Activated naive CD4-positive, alpha-beta T cell treated with Interleukin-2 at 50 U/mL for 16 hours (primary cell): ENCODE measurements around the gene C20orf96.

Source experiments
- DNase-seq: peaks from one replicate; pipeline ENCODE4 v3.0.0-alpha.2; 2020

C20orf96 gene

DNA sequence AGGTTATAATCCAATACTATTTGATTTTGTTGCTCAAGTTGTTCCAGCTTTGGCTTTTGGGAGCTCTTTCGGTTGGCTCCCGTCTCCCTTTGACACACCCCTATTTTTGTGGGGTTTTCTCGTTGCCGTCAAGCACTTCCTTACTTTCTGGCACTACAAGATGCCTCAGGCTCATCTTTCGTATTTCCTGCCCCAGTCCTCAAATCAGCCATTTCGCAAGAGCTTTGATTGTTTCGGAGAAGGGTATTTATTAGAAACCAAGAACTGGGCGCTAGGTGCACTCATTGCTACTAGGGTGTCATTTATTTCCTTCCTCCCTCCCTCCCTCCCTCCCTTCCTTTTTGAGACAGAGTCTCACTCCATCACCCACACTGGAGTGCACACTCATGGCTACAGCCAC, 21.5 kb upstream of the C20orf96 start:
- DNase-seq = no peak

GRCh38 chr20:311609-312008, 21.1 kb upstream of the C20orf96 start:
- no peak for DNase-seq

DNA sequence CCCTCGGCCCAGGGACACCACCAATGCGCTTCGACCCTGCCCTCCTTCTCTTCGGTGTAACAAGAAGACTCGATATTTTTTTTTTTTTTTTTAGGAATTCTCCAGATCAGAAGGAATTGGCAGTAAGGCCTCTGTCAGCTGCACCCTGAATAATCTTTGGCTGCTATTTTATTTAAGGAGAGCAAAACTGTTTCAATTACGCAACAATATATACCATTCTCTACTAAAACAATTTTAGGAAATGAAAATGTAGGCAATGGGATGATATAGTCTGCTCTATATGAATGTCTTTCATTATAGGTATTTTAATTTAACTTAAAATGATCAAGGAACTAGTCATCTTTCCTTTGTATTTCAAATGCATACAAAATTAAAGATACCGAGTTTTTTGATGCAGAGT, 20.1 kb upstream of the C20orf96 start:
- DNase-seq = no peak

GRCh38 chr20:309841-310644, 19.5 kb upstream of the C20orf96 start:
- peak; percentile 79 for DNase-seq

- no peak for DNase-seq
Observed at GRCh38 chr20:309306-309840, 18.8 kb upstream of the C20orf96 start.

DNA sequence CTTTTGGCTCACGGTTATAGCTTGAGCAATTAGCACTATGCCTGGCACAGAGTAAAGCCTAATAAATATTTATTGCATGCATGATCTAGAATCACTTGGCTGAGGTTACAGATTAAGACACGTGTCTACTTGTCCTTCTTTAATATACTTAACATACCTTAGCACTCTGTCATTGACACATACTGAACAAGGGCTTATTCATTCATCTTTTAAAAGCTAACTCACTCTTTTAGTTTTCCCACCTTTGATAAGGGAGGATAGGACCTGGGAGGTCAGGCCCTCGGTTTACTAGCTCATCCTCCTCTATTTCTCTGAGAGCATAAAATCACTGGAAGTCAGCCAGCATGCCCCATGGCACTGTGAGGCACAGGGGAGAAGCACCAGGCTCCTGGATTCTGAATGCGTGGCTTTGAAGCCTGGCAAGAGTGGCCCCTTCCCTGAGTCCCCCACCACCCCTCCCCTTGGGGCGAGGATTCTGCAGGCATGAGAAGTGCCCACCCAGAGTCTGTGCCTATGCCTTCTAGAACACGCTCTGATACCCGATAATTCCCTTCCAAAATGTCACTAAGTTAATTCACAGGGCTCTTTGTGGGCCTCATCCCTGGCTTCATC, 18.0 kb upstream of the C20orf96 start:
- DNase-seq = no peak

DNA sequence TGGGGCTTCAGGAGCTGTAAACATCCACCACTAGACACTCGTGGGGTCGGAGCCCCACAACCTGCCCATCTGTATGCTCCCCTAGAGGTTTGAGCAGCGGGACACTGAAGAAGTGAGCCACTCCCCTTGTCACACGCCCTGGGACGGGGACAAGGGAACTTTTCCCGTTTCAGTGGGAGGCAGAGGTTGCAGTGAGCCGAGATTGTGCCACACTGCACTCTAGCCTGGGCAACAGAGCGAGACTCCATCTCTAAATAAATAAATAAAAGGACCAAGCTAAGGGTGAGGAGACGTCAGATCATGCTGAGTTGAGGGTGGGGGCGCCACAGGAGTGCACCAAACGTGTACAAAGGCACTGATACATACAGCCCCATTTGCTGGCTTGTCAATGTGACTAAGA, 15.2 kb upstream of the C20orf96 start:
- DNase-seq = no peak

DNA sequence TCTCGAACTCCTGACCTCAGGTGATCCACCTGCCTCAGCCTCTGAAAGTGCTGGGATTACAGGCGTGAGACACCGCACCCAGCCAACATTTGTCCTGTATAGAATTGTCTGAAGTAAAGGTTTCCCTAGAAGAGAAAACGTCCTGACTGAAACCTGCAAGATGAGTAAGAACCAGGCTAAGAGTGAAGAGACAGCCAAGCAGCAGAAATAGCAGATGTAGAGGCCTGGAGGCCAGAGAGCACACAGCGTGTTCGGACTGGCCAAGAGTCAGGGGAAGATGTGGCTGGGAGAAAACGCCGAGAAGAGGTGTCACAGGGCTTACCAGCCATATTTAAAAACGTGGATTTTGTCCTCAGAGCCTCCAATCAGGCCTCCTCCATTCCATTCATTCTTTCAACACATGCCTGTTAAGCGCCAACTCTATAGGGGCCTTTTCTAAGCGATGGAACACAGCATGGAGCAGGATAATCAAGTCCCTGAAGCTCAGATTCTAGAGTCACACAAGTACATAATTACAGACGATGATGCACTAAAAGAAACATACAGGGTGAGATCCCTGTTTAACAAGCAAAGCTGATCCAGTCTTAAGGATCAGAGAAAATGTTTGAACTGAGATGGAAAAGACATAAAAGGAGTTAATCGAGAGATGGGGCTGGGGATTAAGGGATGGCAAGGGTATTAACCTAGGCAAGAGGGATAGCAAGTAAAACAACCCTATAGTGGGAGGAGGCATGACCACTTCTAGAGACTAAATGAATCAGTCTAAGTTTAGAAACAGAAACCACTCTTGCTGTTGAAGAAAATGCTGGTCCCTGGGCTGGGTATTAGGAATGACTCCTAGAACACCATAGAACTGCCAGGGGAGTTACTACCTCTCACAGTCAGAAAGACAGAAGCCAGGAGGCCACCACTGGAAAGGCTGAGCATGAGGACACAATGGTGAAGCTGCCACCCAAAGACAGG, 11.6 kb upstream of the C20orf96 start:
- DNase-seq = no peak

DNA sequence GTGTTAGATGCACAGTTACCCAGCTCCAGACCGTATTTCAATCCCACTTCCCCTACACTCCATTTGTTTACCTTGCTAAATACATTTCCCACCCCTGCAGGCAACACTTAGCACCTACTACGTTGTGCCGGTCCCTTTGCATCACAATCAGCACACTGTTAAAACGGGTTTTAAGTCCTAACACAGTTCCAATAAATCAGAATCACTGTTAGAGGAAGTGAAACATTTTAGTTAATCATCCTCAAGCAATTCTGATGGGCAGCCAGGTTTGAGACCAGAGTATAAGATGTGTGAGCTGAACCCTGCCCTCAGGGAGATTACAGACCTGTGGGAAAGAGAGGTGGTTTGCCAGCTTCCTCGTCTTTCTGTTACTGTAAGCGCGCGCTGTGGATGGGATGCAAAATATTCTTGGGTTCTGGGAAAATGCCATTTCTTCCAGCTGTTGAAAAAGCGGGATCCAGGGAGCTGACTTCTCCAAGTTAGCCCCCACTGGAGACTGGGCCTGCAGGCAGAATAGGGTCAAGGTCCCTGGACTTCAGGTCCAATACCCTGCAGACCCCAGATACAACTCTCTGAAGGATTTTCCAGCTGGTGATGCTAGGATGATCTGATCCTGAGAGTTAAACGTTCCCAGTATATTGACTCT, 9.9 kb upstream of the C20orf96 start:
- DNase-seq = no peak

- no peak for DNase-seq
Observed at GRCh38 chr20:298776-299391, 8.3 kb upstream of the C20orf96 start.

DNA sequence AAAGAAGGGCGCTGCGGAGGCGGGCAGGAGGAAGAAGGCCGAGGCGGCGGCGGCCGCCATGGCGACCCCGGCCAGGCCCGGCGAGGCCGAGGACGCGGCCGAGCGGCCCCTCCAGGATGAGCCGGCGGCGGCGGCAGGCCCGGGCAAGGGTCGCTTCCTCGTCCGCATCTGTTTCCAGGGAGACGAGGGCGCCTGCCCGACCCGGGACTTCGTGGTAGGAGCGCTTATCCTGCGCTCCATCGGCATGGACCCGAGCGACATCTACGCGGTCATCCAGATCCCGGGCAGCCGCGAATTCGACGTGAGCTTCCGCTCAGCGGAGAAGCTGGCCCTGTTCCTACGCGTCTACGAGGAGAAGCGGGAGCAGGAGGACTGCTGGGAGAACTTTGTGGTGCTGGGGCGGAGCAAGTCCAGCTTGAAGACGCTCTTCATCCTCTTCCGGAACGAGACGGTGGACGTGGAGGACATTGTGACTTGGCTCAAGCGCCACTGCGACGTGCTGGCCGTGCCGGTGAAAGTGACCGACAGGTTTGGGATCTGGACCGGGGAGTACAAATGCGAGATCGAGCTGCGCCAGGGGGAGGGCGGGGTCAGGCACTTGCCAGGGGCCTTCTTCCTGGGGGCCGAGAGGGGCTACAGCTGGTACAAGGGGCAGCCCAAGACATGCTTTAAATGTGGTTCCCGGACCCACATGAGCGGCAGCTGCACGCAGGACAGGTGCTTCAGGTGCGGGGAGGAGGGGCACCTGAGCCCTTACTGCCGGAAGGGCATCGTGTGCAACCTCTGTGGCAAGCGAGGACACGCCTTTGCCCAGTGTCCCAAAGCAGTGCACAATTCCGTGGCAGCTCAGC, 7.6 kb upstream of the C20orf96 start:
- peak; percentile 50 for DNase-seq

DNA sequence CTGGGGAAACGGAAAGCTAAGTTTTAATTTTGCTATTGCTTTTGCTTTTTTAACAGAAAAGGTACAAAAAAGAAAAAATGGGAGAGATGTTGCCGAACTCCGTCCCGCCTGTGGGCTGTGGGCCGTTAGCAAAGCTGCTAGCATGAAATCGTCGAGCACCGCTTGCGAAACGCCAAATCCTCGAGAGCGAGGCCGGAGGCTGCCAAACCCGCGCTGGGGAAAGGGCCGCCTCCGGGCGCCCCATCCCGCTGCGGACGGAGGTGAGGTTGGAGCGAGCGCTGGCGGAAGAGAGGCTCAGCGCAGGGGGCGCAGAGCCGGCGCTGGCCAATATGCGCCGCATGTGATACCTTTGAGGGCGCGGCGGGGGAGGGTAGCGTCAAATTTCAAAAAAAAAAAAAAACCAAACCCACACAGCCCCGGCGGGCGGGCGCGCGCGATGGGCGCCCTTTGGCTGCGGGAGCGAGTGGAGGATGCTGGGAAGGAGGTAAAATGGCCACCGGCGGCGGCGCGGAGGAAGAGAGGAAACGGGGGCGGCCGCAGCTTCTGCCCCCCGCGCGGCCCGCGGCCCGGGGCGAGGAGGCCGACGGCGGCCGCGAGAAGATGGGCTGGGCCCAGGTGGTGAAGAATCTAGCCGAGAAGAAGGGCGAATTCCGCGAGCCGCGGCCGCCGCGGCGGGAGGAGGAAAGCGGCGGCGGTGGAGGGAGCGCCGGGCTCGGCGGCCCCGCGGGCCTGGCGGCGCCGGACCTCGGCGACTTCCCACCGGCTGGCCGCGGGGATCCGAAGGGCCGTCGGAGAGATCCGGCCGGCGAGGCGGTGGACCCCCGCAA, 6.8 kb upstream of the C20orf96 start, which contains the start of gene ZCCHC3:
TSS of gene ZCCHC3 (plus strand) at position 473 of the 827 bp plus-strand sequence. CDS start at position 490, 17 bp downstream.
- peak; percentile 85 for DNase-seq

- DNase-seq = no peak
Observed at GRCh38 chr20:295804-296203, 5.3 kb upstream of the C20orf96 start.

DNA sequence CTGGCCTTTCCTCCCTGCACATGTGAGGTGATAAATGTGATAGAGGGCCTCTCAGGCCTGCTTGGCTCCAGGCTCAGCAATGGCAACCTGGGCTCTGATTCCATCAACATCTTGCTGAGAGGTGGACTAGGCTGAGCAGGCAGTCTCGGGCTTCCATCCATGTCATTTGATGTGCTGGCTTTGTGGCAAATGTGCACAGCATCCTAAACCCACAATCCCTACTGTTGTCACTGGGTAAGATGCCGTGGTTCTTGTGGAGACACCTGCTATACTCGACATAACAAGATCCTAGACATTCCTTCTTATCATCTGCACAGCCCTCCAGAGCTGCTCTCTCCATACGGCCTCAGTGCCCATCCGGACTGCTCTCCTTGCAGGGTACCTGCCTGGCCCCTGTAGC, 4.1 kb upstream of the C20orf96 start:
- DNase-seq = no peak

- no peak for DNase-seq
Observed at GRCh38 chr20:289693-290083, 862 bp downstream of the C20orf96 start.

GRCh38 chr20:288956-289692, 1.4 kb downstream of the C20orf96 start:
- DNase-seq = no peak

DNA sequence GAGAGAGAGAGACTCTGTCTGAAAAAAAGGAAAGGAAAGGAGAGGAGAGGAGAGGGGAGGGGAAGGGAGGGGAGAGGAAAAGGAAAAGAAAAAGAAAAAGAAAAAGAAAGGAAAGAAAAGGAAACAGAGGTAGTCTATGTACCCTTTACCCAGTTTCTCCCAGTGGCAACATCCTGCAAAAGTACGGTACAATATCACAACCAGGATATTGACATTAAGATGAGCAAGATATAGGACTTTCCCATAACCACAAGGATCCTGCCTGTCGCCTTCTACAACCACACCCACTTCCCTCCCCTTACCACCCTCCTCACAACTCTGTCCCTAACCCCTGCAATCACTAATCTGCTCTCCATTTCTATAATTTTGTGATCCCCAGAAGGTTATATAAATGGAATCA, 4.0 kb downstream of the C20orf96 start:
- DNase-seq = no peak

- no peak for DNase-seq
Observed at GRCh38 chr20:284172-284571, 6.4 kb downstream of the C20orf96 start.
